WTC11 (cell line): ENCODE measurements around the gene GRIN2A.

ENCODE experiments used
- ATF6 ChIP-seq: sonication (generic); formaldehyde crosslinking; IDR thresholded peaks from 2 replicates; pipeline ENCODE4 v1.8.1; 2023; ENCODE audit warnings: mild to moderate bottlenecking, missing genetic modification reagents
- CREB1 ChIP-seq: sonication (generic); formaldehyde crosslinking; IDR thresholded peaks from 2 replicates; pipeline ENCODE4 v1.8.0; 2023; ENCODE audit warnings: mild to moderate bottlenecking, missing genetic modification reagents
- CTCF ChIP-seq: fragments of 200-600 bp; IDR thresholded peaks from 2 replicates; pipeline ENCODE4 v1.8.0; 2022; ENCODE audit warnings: antibody characterized with exemption
- ETV6 ChIP-seq: sonication (generic); formaldehyde crosslinking; IDR thresholded peaks from 2 replicates; pipeline ENCODE4 v1.8.1; 2022; ENCODE audit warnings: mild to moderate bottlenecking, missing genetic modification reagents
- JUN ChIP-seq: sonication (generic); formaldehyde crosslinking; IDR thresholded peaks from 2 replicates; pipeline ENCODE4 v1.8.0; 2023; ENCODE audit warnings: mild to moderate bottlenecking, missing genetic modification reagents
- MXD4 ChIP-seq: fragments of 250-450 bp; sonication (Bioruptor Pico); IDR thresholded peaks from 2 replicates; pipeline ENCODE4 v1.8.0; 2021; ENCODE audit warnings: mild to moderate bottlenecking, moderate library complexity, borderline replicate concordance
- NR2C2 ChIP-seq: sonication (generic); formaldehyde crosslinking; IDR thresholded peaks from 2 replicates; pipeline ENCODE4 v1.8.0; 2022; ENCODE audit warnings: mild to moderate bottlenecking, missing genetic modification reagents
- TF ChIP-seq, protein P1 (sequence below): sonication (generic); formaldehyde crosslinking; IDR thresholded peaks from 2 replicates; pipeline ENCODE4 v1.8.0; 2022; ENCODE audit warnings: mild to moderate bottlenecking, missing genetic modification reagents
- TF ChIP-seq, protein P2 (sequence below): sonication (generic); formaldehyde crosslinking; IDR thresholded peaks from 2 replicates; pipeline ENCODE4 v1.8.1; 2022; ENCODE audit warnings: mild to moderate bottlenecking, moderate library complexity, missing genetic modification reagents

DNA sequence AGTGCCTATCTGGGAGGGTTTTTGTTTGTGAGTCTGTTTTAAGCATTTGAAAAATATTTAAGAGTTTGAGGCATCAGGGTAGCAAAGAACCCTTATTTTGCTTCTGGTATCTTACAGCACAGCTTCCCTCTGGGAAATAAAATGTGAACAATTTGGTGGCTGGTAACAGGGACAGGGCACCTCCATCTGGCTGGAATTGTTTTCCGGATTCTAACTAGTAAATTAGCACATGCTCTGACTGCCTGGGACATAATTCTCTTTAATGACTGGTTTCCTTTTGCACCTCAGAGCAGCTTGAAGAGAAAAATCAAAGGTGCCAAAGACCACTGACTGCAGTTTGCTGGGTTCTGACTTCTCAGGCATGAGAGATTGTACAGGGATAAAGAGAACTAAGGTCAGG lies 469.1 kb downstream of the GRIN2A start:
- no peak for TF ChIP-seq NR2C2 (CRISPR knock-in tag)
- no peak for TF ChIP-seq CREB1 (CRISPR knock-in tag)
- no peak for TF ChIP-seq ATF6 (CRISPR knock-in tag)
- no peak for TF ChIP-seq CTCF
- TF ChIP-seq, protein P1, sequence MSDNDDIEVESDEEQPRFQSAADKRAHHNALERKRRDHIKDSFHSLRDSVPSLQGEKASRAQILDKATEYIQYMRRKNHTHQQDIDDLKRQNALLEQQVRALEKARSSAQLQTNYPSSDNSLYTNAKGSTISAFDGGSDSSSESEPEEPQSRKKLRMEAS (CRISPR knock-in tag): no peak
- no peak for TF ChIP-seq ETV6 (CRISPR knock-in tag)
- TF ChIP-seq, protein P2, sequence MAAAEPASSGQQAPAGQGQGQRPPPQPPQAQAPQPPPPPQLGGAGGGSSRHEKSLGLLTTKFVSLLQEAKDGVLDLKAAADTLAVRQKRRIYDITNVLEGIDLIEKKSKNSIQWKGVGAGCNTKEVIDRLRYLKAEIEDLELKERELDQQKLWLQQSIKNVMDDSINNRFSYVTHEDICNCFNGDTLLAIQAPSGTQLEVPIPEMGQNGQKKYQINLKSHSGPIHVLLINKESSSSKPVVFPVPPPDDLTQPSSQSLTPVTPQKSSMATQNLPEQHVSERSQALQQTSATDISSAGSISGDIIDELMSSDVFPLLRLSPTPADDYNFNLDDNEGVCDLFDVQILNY (CRISPR knock-in tag): no peak
- TF ChIP-seq JUN (CRISPR knock-in tag): no peak
- no peak for TF ChIP-seq MXD4 (CRISPR knock-in tag)
